ENCODE measurements around the gene ZXDC. TPM values are rescaled to one million over a fixed set of nuclear protein-coding genes. Genes with fewer than 3 reads are reported as not detected.

Gene ZXDC
- total RNA-seq, 1 experiment from 2014 or later: 28.3 TPM

DNA sequence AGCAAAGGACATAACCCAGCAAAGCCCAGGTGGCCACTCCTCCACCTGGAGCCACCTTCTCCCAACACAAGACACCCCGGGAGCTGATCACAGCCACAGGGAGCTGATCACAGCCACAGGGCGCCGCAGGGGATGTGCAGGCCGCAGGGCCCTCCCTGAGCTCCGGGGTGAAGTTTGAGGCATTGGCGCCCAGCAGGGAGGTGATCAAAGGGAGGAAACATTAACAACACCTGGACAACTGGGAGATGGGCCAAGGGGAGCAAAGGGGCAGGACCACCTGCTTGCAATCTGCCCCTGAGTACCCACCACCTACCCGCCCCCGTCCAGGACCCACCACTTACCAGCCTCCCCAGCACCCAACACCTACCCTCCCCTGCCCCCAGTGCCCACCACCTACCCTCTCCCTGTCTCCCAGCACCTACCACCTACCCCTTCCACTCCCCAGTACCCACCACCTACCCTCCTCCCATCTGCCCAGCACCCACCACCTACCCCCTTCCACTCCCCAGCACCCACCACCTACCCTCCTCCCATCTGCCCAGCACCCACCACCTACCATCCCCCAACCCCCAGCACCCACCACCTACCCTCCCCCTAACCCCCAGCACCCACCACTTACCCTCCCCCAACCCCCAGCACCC lies 39.5 kb upstream of the ZXDC start:
- no peak for DNase-seq
- no peak overlapping the region for H3K23ac ChIP-seq (ENCODE audit: insufficient read length, low read depth, low read length)
- Mint-ChIP-seq H3K4me1 (0 out of 4 replicates have a peak, but pooled peaks cover 0 to 4% of the 10 kb centered on the region in 2 experiments), H3K9me3 (no peaks in the 10 kb centered on the region), H3K27me3 (ENCODE audit: low read depth) (peaks cover 1% of the 10 kb centered on the region), H3K27ac (no peak overlapping the region), H3K36me3 (ENCODE audit: insufficient read depth in 1 of 3, low read depth in 3 of 3) (no peaks in the 10 kb centered on the region), H3K4me3 (no peak overlapping the region)
- H3K4me2 ChIP-seq (ENCODE audit: insufficient read depth, insufficient read length, low read length): no peak overlapping the region
- H3K56ac ChIP-seq (ENCODE audit: insufficient read length, low read depth, low read length): no peak overlapping the region
- H2BK120ac ChIP-seq (ENCODE audit: low read depth, low read length, poor library complexity, severe bottlenecking): no peak overlapping the region
- no peaks in the 10 kb centered on the region for H3K4me1 ChIP-seq (ENCODE audit: insufficient read depth, low read length)
- H3K27ac ChIP-seq (ENCODE audit: insufficient read length, low read depth, low read length): no peak overlapping the region
- no peak overlapping the region for H2AK5ac ChIP-seq (ENCODE audit: insufficient read length, low read length)
- no peaks in the 10 kb centered on the region for H3K79me2 ChIP-seq (ENCODE audit: insufficient read depth, low read length)
- H4K91ac ChIP-seq (ENCODE audit: insufficient read length, low read depth, low read length): no peak overlapping the region
- H2BK15ac ChIP-seq (ENCODE audit: low read depth, low read length): no peak overlapping the region
- H3T11ph ChIP-seq (ENCODE audit: low read length): no peak overlapping the region
- no peaks in the 10 kb centered on the region for H3K79me1 ChIP-seq (ENCODE audit: insufficient read depth, low read depth, low read length, poor library complexity, severe bottlenecking)
- H2BK20ac ChIP-seq (ENCODE audit: low read depth, low read length, poor library complexity, severe bottlenecking): no peak overlapping the region
- H3K9ac ChIP-seq (ENCODE audit: extremely low read depth, insufficient read length, low read length): no peak overlapping the region
- no peak overlapping the region for H2BK5ac ChIP-seq (ENCODE audit: insufficient read length, low read length)
- H3K27me3 ChIP-seq (ENCODE audit: insufficient read depth, low read length): no peaks in the 10 kb centered on the region
- H3K4ac ChIP-seq (ENCODE audit: low read depth, low read length): no peak overlapping the region
- no peaks in the 10 kb centered on the region for H4K20me1 ChIP-seq (ENCODE audit: control insufficient read depth, insufficient read depth, insufficient read length)
- no peak overlapping the region for H4K5ac ChIP-seq (ENCODE audit: insufficient read length, low read depth, low read length)
- H3K14ac ChIP-seq (ENCODE audit: insufficient read depth, low read length): no peak overlapping the region
- no peaks in the 10 kb centered on the region for H3K9me3 ChIP-seq (ENCODE audit: control insufficient read depth, low read depth, low read length)
- H3K23me2 ChIP-seq (ENCODE audit: insufficient read length, low read depth, low read length, poor library complexity, severe bottlenecking): no peaks in the 10 kb centered on the region
- H2BK12ac ChIP-seq (ENCODE audit: insufficient read length, low read depth, low read length): no peak overlapping the region
- no peak overlapping the region for H2AFZ ChIP-seq (ENCODE audit: low read length)
- no peak overlapping the region for H3K18ac ChIP-seq (ENCODE audit: insufficient read length, low read depth, low read length)
- TF ChIP-seq, protein P1, sequence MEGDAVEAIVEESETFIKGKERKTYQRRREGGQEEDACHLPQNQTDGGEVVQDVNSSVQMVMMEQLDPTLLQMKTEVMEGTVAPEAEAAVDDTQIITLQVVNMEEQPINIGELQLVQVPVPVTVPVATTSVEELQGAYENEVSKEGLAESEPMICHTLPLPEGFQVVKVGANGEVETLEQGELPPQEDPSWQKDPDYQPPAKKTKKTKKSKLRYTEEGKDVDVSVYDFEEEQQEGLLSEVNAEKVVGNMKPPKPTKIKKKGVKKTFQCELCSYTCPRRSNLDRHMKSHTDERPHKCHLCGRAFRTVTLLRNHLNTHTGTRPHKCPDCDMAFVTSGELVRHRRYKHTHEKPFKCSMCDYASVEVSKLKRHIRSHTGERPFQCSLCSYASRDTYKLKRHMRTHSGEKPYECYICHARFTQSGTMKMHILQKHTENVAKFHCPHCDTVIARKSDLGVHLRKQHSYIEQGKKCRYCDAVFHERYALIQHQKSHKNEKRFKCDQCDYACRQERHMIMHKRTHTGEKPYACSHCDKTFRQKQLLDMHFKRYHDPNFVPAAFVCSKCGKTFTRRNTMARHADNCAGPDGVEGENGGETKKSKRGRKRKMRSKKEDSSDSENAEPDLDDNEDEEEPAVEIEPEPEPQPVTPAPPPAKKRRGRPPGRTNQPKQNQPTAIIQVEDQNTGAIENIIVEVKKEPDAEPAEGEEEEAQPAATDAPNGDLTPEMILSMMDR (conservative IDR thresholded peaks at IDR 0.05): no peak
- no CpG with 5 or more reads among the region's 8 CpGs for WGBS (ENCODE audit: extremely low coverage, insufficient read length, low lambda C conversion rate)
- no peak overlapping the region for H4K8ac ChIP-seq (replicated peaks; ENCODE audit: insufficient read length, low read depth, low read length)
